ENCODE data around the gene GRM8.

Gene GRM8

DNA sequence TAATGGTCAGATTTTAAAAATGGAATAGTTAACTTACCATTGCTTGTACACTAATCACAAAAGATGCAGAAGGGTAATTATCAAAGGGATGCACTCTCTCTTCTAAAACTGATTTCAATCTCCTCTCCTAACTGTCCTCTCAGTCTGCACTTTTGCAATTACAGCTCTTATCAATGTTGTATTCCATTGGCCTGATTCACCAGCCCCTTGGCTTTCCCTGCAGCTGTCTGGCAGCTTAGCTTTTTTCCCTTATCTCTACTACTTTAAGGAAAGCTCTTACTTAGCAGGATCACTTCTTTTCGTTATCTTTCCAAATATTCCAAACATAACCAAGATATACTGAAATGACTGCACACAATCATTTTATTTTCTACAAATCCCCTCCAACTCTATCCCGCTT lies 448.8 kb downstream of the GRM8 start:
- DNase-seq: no peak

DNA sequence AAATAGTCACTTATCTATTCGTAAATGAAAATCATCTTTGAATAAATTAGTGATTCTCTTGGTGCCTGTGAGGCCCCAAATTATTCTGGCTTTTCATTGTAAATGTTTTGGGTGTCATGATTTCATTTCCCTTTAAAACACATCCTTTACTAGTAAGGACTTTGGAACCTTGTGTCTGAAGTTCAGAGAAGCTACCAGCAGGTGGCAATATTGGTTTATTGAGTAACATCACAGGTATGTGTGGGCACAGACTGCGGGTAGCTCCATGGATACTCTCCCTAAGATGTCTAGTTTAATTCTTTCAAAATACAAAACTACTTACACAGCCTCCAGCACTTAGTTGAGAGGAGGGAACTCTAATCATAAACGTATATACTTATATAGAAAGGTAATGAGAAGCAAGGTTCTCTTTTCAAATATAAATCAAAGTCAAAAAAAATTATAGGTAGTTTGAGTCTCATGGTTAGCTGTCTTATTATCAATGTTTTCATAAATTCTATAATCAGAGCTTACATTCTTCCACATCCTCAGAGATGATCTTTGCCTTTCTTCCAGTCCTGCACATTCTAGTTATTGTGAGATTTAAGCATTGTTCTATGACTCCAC lies 449.6 kb downstream of the GRM8 start:
- peak; percentile 19 for DNase-seq

GRCh38 chr7:126801733-126802132 lies 451.0 kb downstream of the GRM8 start:
- DNase-seq: no peak

GRCh38 chr7:126799541-126799940 lies 453.2 kb downstream of the GRM8 start:
- DNase-seq: no peak

- peak; percentile 77 for DNase-seq
These were observed 460.2 kb downstream of the GRM8 start for GRCh38 chr7:126792521-126792920.

GRCh38 chr7:126791306-126791705 lies 461.4 kb downstream of the GRM8 start:
- DNase-seq: no peak

DNA sequence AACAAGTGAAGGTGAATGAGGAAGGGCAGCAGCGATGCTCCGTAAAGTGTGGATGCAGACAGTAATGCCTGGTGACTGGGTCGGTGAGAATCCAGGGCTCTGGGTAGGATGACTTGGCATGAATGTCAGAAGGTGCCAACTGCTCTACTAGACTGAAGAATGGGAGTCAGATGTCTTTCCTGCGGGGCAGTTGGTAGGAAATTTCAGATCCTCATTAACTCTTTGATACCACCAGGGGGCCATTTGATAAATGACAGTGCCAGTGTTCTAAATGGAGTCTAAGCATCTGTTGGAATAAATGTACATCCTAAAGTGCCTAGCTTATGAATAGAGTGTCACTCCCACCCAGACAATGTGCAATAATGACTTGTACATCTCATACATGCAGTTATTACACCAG lies 462.0 kb downstream of the GRM8 start:
- DNase-seq: no peak

DNA sequence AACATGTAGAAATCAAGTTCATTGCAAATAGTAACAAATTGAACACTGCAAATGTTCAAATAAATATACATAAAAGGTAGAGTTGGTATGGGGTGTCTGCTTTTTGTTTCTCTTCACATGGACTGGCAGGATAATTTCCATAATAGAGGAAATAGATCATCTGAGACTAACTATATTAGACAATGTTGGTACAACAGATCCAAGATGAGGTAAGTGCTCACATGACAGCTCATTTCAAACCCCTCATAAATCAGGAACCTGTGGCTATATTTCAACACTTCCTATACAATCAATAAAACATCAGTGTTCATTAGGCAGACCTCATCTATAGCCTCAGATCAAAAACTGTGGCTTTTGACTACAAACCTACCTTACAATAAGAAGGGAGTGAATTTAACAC lies 469.1 kb downstream of the GRM8 start:
- DNase-seq: no peak

DNA sequence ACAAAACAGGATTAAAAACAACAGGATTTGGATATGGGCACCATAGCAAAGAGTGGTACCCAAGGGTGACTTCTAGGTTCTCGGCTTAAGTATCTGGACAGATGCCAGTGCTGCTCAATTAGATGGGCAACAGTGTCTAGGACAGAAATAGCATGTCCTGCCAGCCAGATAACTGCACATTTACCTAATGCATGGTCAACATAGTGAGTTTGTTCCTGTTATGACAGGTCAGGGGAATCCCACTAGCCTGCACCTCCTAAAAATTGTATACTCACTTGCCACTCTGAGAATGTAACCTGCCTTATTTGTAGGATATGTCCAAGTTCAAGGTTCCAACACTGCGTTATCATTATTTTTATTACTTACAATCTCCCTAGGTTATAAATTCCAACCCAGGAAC lies 471.7 kb downstream of the GRM8 start:
- DNase-seq: no peak

- DNase-seq: no peak
These were observed 474.6 kb downstream of the GRM8 start for GRCh38 chr7:126778101-126778500.

- no peak for DNase-seq
These were observed 476.2 kb downstream of the GRM8 start for GRCh38 chr7:126776498-126776897.

GRCh38 chr7:126774077-126774476 lies 478.7 kb downstream of the GRM8 start:
- no peak for DNase-seq

DNA sequence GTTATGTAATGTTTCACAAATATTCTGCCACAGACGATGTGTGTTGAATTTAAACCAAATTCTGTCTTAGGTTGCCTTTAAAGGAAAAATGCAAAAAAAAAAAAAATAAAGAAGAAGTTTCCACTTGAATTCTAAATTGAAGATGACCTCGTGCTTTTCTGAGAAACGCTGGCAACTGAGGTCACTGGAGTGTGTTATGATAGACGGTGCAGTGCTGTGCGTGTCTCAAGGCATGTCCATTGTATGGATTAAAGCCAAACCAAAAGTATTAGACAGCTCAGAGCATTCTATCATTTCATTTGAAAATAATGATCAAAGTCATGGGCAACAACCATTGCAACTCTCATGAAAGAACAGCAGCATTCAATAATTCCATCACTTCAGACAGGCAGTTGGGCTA lies 483.9 kb downstream of the GRM8 start:
- DNase-seq: no peak

GRCh38 chr7:126760914-126761577 lies 491.7 kb downstream of the GRM8 start:
- no peak for DNase-seq

DNA sequence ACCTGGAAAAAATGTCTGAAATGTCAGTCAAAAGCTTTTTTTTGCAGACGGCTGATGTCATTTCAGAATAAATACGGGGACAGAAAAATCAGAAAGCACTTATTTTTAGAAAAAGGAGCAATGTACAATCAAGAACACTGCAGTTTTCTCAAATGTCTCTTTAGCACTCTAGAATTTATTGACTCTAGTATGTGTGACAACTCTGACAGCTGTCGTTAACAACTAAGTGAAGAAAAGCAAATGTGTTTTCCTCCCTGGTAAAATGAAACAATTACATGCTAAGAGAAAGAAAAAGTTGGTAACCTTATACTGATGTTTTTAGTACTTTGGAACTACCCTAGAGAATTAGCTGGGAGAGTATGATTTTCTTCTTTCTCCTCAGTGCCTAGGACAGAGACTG lies 497.4 kb downstream of the GRM8 start:
- DNase-seq: no peak

DNA sequence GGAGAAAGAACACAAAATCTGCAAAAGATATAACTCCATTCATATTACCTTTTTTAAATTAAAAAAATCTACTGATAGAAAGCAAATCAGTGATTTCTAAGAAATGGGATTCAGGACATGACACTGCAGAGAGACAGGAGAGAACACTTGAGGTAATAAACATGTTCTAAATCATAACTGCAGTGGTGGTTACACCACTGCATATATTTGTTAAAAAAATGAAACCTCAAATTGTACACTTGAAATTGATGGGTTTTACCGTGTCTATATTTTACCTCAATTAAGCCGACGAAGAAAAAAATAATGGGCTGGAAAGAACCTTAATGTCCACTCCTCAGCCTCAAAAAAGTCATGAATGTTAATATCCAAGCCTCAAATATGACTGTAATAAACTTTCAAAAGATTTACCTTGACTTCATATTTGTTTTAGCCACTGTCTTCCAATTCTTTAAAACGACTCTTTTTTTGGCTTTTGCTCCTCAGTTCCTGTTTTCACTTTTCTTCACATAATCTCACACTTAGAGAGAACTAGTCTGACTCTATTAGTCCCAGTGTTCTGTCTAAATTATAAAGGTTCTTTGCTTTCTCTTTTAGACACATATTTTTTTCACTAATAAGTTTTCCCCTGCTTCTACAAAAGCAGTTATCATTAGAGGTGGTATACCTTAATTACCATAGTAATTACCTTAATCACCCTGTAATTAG lies 502.4 kb downstream of the GRM8 start:
- DNase-seq: no peak

- no peak for DNase-seq
These were observed 523.8 kb downstream of the GRM8 start for GRCh38 chr7:126728967-126729366.

- DNase-seq: no peak
These were observed 524.8 kb downstream of the GRM8 start for GRCh38 chr7:126727930-126728391.

- DNase-seq: no peak
These were observed 528.7 kb downstream of the GRM8 start for GRCh38 chr7:126723966-126724544.

GRCh38 chr7:126720232-126720631 lies 532.5 kb downstream of the GRM8 start:
- DNase-seq: no peak

GRCh38 chr7:126718419-126718818 lies 534.3 kb downstream of the GRM8 start:
- no peak for DNase-seq

GRCh38 chr7:126716321-126716720 lies 536.4 kb downstream of the GRM8 start:
- DNase-seq: no peak

DNA sequence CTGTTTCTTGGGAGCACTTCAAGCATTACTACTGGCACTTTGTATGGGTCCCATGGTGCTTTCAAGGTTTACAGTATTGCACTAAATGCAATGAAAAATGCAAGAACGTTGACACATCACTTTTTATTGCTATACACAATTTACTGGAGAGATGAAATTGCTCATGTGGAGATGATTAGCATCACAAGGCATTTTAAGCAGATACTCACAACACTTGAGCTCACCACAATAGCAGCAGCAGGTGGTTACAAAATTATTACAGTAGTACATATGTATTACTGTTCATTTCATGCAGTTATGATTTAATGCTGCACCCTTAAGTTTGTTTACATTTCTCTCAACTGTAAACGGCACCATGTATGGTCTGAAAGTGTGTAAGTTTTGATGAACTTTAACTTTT lies 537.7 kb downstream of the GRM8 start:
- DNase-seq: no peak
